Thyroid gland (tissue), 4 donors: Measurements from ENCODE around the gene HMMR. TPM values are rescaled to one million over a fixed set of nuclear protein-coding genes. Genes with fewer than 3 reads are reported as not detected.

Experiments used
- DNase-seq, 2 donors: peaks; one replicate each; pipeline ENCODE4 v3.0.0-alpha.2; 2019
- H3K27ac ChIP-seq, 3 donors: fragments of 200-600 bp; sonication (generic); 1 replicate in 2 of 3; 2 replicates in 1 of 3; pipeline ENCODE4 v1.5.1; 2016 to 2019; ENCODE audit warnings: mild to moderate bottlenecking in 1 of 3, moderate library complexity in 1 of 3
- H3K27me3 ChIP-seq: fragments of 200-600 bp; sonication (generic); one replicate; pipeline ENCODE4 v1.5.1; 2019
- H3K36me3 ChIP-seq, 2 donors: fragments of 200-600 bp; sonication (generic); one replicate each; pipeline ENCODE4 v1.5.1; 2016 to 2019
- H3K4me1 ChIP-seq, 2 donors: fragments of 200-600 bp; sonication (generic); one replicate each; pipeline ENCODE4 v1.5.1; 2017 to 2019
- H3K4me3 ChIP-seq, 3 donors: fragments of 200-600 bp; sonication (generic); replicated peaks in 1 of 3; 1 replicate in 2 of 3; 2 replicates in 1 of 3; pipeline ENCODE4 v1.5.1; 2016; ENCODE audit warnings: mild to moderate bottlenecking in 1 of 3
- H3K9me3 ChIP-seq: fragments of 200-600 bp; sonication (generic); one replicate; pipeline ENCODE4 v1.5.1; 2017
- POLR2A ChIP-seq, 2 donors: fragments of 450-650 bp; IDR thresholded peaks; one replicate each; pipeline ENCODE4 v1.6.1; 2017; ENCODE audit warnings: antibody characterized with exemption in 2 of 2, mild to moderate bottlenecking in 2 of 2, moderate library complexity in 1 of 2
- WGBS, 2 donors: methylation state at CpG; one replicate each; pipeline ENCODE4 v1.1.5; 2017; 5-methylcytosine and 5-hydroxymethylcytosine counted together
- intact Hi-C: fragments of 100-400 bp; cut with DNase I; formaldehyde crosslinking; loops from one replicate; pipeline ENCODE4 v1.15.1; 2023
- total RNA-seq, 4 donors: library from RNA; depleted of rRNA; stranded (reverse); fragments of >200 nt; gene quantifications; one replicate each; pipeline ENCODE4 v1.2.3, GENCODE V29; 2016
- TF ChIP-seq, protein P1 (sequence below), 6 experiments: fragments of 200-600 bp in 3 of 6; fragments of 450-650 bp in 3 of 6; sonication (generic) in 3 of 6; IDR thresholded peaks; one replicate each; pipeline ENCODE4 v1.5.1; 2016 to 2019; ENCODE audit warnings: antibody characterized with exemption in 6 of 6, mild to moderate bottlenecking in 2 of 6, inconsistent platforms in 1 of 6, moderate library complexity in 1 of 6

Gene HMMR
- total RNA-seq, 4 donors from 2014 or later = 0.56 to 1.8 (median 0.68) TPM

DNA sequence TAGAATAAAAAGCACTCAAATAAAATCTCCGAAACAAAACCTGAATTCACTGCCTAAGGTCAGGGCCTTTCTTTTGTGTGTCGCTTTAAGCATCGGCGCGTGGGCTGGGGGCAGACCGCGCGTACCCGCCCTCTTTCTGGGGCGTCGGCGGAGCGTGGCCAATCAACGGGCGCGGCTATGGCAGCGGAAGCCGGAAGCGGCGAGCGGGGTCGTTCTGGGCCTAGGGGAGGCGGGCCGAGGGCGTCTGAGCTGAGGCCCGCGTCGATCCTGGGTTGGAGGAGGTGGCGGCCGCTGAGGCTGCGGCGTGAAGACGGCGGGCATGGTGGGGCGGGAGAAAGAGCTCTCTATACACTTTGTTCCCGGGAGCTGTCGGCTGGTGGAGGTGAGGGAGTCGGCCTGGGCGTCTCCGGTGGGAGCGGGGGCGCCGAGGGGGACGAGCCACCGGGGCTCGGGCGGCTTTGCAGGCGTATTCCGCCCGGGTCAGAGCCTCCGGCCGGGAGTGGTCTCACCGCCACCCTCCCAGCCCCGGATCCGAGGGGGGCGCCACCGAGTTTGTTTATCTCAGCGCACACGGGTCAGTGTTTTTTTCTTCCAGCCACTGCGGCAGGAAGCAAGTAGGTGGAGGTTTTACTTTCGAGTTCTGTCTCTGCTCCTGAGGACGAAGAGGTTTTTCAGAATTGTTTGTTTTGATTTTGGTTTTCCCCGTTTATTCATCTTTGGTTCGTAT, 45.1 kb downstream of the HMMR start, which contains the start of gene MAT2B:
Gene MAT2B (plus strand): TSS at position 252 of the 727 bp plus-strand sequence. CDS start 68 bp downstream, at position 320.
- peak; percentile 82 to 97 for TF ChIP-seq POLR2A (IDR thresholded peaks at IDR 0.05)
- TF ChIP-seq, protein P1, sequence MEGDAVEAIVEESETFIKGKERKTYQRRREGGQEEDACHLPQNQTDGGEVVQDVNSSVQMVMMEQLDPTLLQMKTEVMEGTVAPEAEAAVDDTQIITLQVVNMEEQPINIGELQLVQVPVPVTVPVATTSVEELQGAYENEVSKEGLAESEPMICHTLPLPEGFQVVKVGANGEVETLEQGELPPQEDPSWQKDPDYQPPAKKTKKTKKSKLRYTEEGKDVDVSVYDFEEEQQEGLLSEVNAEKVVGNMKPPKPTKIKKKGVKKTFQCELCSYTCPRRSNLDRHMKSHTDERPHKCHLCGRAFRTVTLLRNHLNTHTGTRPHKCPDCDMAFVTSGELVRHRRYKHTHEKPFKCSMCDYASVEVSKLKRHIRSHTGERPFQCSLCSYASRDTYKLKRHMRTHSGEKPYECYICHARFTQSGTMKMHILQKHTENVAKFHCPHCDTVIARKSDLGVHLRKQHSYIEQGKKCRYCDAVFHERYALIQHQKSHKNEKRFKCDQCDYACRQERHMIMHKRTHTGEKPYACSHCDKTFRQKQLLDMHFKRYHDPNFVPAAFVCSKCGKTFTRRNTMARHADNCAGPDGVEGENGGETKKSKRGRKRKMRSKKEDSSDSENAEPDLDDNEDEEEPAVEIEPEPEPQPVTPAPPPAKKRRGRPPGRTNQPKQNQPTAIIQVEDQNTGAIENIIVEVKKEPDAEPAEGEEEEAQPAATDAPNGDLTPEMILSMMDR (IDR thresholded peaks at IDR 0.05) = peak in 3 of 6 experiments; percentile 28 to 37 (median 36)
- Histone ChIP-seq H3K27me3 (no peaks in the 10 kb centered on the region), H3K4me3 (peak within 1 kb of the TSS; percentile 20 to 63 (median 43)), H3K4me1 (peaks cover 40 to 53% of the 10 kb centered on the region in 2 donors), H3K27ac (peak within 1 kb of the TSS; percentile 93 to 99 (median 96)), H3K36me3 (no peaks in the 10 kb centered on the region), H3K9me3 (no peaks in the 10 kb centered on the region)
- peak; percentile 96 to 97 for DNase-seq
- WGBS, 2 donors = 1 to 2% methylated on average over 45 to 57 of the region's 64 CpGs
- intact Hi-C loops = loop anchor here (2.0 kb wide), 1 partner anchor 45 kb away; the partner anchor contains the start of genes HMMR and NUDCD2

DNA sequence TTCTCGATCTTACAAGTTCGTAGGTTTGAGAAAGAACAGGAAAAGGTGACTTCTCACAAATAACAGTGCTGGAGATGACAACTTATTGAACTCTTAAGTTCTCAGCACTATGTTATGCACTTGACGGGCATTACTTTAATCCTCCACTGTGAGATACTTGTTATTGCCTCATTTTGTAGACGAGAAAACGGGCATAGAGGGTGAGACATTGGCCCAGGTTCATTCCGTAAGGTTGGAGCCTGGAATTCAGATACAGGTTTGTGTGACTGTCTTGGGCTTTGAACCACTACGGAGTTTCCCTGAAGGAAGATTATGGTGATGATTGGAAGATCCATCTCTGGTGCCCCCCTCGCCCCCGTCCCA, 45.6 kb downstream of the HMMR start:
- no peak for DNase-seq
- H3K9me3 ChIP-seq = no peaks in the 10 kb centered on the region
- H3K4me1 ChIP-seq = peaks cover 41 to 56% of the 10 kb centered on the region in 2 donors
- peak overlapping the region; percentile 93 to 99 (median 96) for H3K27ac ChIP-seq
- H3K4me3 ChIP-seq = peak overlapping the region; percentile 20 to 63 (median 43)
- WGBS, 2 donors = 0% methylated on average over 9 of the region's 9 CpGs
- H3K27me3 ChIP-seq = no peaks in the 10 kb centered on the region
- no peaks in the 10 kb centered on the region for H3K36me3 ChIP-seq
- intact Hi-C loops = no loop called here
- TF ChIP-seq POLR2A (IDR thresholded peaks at IDR 0.05) = no peak
- TF ChIP-seq, protein P1 (IDR thresholded peaks at IDR 0.05) = no peak

DNA sequence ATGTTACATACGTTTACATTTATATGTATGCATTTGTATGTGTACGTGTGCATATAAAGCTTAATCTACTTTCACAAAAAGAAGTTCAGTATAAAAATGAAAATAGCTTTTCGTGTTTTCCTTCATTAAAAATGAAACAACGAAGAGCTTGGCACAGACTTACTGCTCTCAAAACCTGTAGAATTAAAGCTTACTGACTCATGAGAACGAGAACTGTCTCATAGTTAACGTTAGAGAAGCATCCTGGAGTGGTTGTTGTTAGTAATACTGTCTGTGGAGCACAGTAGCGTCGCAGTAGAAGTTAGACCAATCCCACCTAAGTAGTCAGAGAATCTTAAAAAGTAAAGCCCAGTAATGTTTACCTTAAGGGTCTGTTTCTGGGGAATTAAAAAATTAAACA, 46.3 kb downstream of the HMMR start:
- Histone ChIP-seq H3K4me3 (peak overlapping the region in 2 of 3 donors; percentile 43 to 63), H3K27me3 (no peaks in the 10 kb centered on the region), H3K27ac (peak overlapping the region; percentile 93 to 99 (median 96)), H3K9me3 (no peaks in the 10 kb centered on the region), H3K36me3 (no peaks in the 10 kb centered on the region), H3K4me1 (peaks cover 42 to 59% of the 10 kb centered on the region in 2 donors)
- WGBS, 2 donors = 1 to 3% methylated on average over 8 of the region's 8 CpGs
- intact Hi-C loops = no loop called here
- TF ChIP-seq, protein P1 (IDR thresholded peaks at IDR 0.05) = no peak
- TF ChIP-seq POLR2A (IDR thresholded peaks at IDR 0.05) = no peak
- no peak for DNase-seq

DNA sequence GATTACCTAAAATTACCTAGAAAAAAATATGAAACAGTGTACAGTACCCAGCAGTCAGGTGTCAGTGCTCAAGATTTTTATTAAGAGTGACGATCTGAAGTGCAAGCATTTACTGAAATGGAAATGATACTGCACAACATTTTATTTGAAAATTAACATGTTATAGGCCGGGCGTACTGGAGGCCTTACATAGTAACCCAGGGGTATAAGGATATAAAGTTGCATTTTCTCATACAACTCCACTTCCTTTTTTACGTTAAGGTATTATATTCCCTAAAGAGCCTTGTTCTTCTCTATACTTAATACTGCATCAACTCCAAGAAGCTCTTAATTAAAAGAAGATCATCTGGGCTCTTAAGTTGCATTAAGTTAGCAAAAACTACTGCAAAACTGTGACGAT, 48.3 kb downstream of the HMMR start:
- peaks cover 44 to 61% of the 10 kb centered on the region in 2 donors for H3K4me1 ChIP-seq
- WGBS, 2 donors = 34 to 43% methylated on average over 5 of the region's 5 CpGs
- intact Hi-C loops = no loop called here
- no peaks in the 10 kb centered on the region for H3K27me3 ChIP-seq
- H3K4me3 ChIP-seq = no peak overlapping the region
- no peaks in the 10 kb centered on the region for H3K9me3 ChIP-seq
- DNase-seq = no peak
- H3K36me3 ChIP-seq = peaks cover 5 to 9% of the 10 kb centered on the region in 2 donors
- TF ChIP-seq, protein P1 (IDR thresholded peaks at IDR 0.05) = no peak
- no peak for TF ChIP-seq POLR2A (IDR thresholded peaks at IDR 0.05)
- H3K27ac ChIP-seq = peak overlapping the region; percentile 93 to 99 (median 96)
